Activated CD4-positive, alpha-beta T cell treated with anti-CD3 and anti-CD28 coated beads, Interleukin-2, amount 50 U/mL, for 48 hours (primary cell): ENCODE measurements around the gene CTNNA3.

Experiments used
- DNase-seq, 2 experiments: peaks; one replicate each; pipeline ENCODE4 v3.0.0-alpha.2; 2020

CTNNA3 gene

DNA sequence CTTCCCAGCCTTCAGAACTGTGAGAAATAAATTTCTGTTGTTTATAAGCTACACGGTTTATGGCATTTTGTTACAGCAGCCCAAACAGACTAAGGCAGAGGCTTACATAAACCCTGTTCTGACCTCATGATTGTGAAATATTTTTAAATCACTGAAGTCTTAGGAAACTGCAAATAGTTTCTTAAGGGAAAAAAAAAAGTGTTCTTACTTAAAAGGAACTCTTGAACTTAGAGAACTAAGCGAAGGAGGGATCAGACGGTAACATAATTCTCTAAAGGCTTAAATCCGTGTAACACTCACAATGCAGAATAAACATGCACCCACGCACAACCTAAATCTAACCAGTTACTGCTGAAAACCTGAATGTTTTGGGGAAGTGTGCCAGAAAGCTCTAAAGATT, 1519.2 kb downstream of the CTNNA3 start:
- DNase-seq: no peak

DNA sequence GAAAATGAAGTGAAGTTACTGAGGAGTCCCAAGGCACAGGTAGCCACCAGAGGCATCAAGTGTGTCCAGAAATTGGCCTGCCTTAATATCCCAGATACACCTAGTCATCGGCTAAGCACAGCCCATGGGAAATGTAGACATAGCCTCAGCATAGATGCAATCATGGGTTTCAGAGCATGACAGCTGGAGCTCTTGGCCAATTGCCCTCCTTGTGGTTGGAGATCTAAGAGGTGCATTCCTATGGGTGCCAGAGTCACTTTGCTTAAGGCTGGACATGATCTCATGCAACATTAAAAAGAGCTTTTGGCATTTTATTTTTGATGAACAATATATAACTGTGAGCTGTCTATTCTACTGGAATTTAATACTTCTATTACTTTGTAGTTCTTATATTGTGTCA, 1528.2 kb downstream of the CTNNA3 start:
- no peak for DNase-seq

DNA sequence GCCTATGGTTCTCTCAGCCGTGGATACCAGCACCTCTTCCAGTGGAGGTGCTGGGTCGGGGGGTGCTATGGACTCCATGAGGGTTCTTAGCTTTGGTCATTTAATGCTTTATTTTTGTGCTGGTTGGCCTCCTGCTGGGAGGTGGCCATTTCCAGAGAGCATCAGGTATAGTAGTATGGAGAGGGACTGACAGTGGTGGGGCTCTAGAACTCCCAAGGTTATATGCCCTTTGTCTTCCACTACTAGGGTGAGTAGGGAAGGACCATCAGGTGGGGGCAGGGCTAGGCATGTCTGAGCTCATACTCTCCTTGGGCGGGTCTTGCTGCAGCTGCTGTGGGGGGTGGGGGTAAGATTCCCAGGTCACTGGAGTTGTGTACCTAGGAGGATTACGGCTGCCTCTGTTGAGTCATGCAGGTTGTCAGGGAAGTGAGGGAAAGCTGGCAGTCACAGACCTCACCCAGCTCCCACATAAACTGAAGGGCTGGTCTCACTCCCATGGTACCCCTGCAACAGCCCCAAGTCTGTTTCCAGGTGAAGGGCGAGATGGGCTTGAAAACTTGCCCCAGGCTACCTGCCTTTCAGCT, 1533.3 kb downstream of the CTNNA3 start:
- DNase-seq: no peak

DNA sequence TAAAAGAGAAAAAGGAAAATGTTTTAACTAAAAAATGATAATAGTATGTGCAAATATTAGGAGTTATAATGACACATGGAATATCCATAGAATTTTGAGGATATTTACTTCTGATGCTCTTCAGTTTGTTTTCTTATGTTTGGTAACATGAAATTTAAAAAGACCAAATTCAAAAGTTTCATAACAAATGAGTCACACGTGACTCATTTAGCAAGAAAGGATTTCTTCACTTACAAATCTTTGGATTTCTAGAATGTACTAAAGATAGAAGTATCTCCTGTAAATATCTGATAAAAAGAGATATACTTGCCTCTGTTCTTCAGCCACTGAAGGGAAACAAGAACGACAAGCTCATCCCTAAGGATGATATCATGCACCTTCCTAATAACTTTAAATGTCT, 1544.6 kb downstream of the CTNNA3 start:
- DNase-seq: no peak

DNA sequence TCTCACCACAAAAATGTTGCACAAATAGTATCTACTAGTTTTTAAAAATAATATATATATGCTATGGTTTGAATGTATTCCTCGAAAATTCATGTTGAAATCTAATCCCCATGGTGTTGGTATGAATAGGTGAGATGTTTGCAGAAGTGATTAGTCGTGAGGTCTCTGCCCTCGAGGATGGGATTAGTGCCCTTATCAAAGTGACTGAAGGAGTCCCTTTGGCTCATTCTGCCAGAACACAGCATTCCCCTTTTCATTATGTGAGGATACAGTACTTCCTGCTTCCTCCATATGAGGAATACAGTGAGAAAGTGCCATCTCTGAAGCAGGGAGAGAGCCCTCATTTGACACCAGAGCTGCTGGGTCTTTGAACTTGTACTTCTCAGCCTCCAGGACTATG, 1547.7 kb downstream of the CTNNA3 start:
- DNase-seq: no peak

DNA sequence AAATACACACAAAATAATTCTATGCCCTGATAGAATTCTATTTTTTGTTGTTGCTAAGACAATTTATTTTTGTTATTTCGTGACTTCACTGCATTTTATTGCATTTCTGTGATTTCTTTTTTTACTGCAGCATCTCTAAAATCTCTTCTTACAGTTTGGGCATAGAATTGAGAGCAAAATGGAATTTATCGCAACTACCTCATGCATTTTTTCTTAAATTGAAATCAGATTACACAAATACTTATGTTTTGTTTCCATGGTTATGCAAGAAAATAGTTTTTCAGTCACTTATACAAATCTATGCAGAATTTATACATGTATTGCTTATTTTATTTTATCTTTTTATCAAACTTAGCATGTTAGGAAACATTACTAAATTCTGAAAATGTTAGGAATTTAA, 1552.0 kb downstream of the CTNNA3 start:
- DNase-seq: no peak

DNA sequence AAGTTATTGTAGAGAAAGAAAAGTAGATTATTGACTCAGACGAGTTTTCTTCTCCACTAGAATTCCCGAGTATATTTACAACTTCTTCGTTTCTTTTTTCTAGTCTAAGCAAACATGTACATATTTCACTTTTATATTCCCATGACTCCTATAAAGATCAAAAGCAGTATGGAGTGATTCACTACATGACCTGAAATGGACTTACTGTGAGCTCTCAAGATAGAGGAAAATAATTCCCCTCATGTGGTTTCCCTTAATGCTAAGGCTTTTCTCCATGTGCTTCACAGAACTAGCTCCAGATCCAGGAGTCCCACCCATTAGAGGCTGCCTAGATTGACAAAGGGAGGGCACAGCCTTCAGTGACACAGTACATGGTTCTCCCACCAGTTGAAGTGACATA, 1593.2 kb downstream of the CTNNA3 start:
- no peak for DNase-seq

DNA sequence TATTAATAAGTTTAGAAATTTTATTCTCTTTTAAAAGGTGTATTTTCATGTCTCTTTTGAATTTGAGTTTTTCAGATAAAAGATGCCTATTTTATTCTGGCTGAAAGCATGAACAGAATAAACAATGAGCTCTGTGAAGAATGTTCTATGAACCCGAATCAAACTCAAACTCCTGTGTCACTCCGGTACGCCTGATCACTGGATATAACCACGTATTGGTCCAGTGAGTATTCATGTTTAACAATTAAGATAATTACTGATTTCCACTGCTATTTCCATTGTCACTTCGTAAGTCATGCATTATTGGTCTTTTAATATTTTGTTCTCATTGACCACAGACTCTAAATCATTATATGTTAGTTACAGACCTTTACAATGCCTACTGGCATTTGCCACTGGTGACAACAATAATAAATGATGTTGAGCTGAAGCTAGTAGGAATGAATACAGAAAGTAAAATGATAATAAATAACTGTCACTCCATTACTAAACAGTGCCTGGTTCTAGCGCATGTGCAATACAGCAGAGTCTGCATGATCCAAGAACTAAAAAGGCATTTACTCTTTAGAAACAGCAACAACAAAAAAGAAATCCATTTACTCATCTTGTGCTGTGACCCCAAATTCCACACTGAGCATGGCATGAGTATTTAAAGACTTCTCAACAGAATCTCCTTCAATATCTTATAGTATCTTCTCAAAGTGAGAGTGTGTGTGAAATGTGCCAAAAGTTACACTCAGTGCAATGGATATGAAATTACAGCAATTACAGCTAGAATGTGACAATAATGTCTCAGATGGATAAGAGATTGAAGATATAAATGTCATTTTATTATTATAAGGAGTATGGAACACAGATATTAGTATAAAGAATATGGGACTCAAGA, 1597.2 kb downstream of the CTNNA3 start:
- no peak for DNase-seq

DNA sequence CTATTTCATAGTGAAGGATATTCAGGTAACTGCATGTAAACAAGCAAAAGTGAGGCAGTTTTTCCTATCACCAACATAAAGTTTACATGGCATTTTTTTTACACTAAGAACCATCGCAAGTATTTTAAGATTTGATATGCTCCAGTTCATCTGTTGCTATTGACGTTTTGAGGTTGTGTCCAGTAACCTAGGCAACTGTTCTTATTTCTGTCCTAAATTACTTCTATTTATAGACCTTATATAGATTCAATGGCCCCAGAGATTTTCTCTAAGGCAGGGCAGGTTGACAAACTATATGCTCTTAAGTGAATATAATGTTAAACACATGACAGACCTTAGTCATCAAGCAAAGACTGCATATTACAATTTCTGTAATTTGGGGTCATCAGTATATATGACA, 1600.4 kb downstream of the CTNNA3 start:
- no peak for DNase-seq

DNA sequence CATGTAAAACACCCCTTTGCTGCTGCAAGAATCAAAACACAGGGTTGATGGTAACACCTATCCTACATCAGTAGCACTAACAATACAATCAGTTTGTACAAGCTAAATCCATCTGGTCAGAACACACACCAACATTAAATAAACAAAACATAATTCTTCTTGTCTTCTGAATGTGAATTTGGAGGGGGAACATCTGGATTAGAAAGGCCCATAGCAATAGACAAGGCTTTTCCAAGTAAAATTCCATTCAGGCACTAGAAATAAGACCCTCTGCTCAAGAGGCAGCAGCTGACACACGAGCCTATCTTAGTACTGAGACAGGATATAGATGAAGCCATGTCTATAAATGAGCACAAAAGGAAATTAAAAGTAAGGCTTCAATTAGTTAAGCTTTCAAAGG, 1610.1 kb downstream of the CTNNA3 start:
- no peak for DNase-seq

DNA sequence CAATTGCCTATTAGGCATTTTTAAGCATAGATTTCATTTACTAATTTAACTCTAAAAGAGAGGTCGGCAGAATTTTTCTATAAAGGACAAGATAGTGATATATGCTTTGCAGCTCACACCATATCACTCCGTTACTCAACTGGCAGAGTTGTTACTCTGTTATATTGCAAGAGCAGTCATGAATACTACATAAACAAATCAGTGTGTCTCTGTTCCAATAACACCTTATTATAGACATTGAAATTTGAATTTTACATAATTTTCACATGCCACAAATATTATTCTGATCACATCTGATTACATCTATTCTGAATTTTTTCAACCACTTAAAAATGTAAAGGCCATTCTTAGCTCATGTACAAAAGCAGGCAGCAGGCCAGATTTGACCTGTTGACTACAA, 1624.1 kb downstream of the CTNNA3 start:
- DNase-seq: no peak

DNA sequence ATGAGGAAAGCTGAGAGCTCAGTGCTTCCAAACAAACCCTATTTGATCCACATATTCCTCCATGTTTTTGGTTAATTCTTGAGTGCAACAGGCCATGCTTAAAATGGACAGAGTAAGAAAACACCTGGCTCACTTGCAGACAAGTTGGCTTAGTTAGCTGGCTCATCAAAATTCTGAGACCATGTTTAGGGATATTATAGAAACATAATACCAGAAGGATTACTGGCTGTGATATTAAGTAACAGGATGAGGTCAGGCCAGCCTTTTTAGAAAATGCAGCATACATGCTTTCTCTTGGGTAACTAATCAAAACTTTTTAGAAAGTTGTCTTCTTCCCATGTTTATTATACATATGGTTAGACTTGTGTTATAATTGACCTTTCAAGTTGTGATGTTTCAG, 1637.4 kb downstream of the CTNNA3 start:
- no peak for DNase-seq

DNA sequence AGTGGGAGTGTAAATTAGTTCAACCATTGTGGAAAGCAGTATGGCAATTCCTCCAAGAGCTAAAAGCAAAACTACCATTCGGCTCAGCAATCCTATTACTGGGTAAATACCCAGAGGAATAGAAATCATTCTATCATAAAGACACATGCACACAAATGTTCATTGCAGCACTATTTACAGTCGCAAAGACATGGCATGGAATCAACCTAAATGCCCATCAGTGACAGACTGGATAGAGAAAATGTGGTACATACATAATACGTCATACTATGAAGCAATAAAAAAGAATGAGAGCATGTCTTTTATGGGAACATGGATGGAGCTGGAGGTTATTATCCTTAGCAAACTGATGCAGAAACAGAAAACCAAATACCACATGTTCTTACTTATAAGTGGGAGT, 1646.7 kb downstream of the CTNNA3 start:
- no peak for DNase-seq

DNA sequence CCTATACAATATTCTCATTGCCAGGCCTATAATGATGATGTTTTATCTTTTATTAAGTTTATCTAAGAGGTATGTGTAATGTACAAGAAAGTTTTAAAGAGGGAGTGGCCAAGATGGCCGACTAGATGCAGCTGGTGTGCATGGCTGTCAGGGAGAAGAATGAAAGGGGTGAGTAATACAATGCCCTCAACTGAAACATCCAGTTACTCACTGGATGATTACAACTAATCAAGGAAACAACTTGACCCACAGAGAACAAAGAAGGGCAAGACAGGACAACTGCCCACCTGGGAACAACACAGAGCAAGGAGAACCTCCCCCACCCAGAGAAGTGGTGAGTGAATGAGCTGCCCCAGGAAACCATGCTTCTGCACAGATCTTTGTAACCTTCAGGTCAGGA, 1650.1 kb downstream of the CTNNA3 start:
- no peak for DNase-seq

DNA sequence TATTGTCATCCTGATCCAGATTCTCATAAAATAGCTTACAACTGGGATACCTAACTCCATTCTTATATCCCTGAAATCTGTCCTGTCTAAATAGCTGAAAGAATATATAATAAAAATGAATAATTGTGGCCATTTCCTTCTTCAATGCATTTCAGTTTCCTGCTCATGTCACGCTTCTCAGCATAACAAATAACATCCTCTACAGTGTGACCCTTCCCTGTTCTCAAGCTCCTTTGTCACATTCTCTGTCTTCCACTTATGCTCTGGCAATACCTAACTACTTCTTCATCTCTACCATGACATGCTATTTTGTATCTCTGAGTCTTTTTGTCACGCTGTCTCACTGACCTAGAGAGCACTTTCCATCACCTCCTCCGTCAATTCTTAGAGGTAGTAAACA, 1654.2 kb downstream of the CTNNA3 start:
- DNase-seq: no peak

DNA sequence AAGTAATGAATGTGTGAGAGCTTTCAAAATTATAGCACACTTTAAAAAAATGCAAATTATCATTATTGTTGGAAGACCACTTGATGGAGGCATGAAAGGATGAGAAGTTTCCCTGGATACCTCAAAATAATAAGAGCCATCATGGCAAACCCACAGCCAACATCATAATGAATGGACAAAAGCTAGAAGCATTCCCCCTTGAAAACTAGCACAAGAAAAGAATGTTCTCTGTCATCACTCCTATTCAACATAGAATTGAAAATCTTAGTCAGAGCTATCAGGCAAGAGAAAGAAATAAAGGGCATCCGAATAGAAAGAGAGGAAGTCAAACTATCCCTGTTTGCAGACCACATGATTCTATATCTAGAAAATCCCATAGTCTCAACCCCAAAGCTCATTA, 1657.4 kb downstream of the CTNNA3 start:
- no peak for DNase-seq

DNA sequence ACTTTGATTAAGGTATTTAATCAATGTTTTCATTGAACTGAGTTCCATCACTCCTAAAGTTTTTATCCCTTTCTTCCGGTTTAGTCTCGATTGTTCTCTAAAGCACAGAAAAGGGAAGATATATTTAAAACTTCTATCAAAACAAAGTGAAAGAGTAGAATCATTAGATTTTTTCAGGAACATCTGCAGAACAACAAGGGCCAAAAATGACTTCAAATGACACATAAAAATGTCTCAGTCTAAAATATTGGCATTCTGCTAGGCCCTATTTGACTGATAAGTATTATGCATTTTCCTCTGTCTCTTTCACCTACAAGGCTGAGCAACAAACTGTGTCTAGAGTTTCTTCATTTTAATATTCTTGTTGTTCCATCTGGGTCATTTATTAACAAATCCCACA, 1669.7 kb downstream of the CTNNA3 start:
- DNase-seq: no peak

DNA sequence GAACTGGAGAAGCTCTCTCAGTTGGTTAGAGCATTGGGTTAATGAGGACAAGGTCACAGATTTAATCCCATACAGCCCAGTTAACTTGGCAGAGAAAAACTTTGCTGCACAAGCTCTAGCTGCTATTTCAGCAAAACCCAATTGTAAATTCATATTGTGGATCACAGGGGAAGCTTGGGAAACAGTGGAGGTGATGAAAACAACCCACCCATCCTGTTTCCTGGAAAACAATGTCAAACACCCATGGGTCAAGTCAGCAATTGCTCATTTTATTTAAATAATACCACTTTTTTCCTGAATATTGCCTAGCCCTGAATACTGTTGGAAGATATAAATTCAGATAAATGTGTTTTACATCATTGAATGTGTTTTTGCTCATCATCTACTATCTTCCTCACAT, 1670.8 kb downstream of the CTNNA3 start:
- DNase-seq: no peak

DNA sequence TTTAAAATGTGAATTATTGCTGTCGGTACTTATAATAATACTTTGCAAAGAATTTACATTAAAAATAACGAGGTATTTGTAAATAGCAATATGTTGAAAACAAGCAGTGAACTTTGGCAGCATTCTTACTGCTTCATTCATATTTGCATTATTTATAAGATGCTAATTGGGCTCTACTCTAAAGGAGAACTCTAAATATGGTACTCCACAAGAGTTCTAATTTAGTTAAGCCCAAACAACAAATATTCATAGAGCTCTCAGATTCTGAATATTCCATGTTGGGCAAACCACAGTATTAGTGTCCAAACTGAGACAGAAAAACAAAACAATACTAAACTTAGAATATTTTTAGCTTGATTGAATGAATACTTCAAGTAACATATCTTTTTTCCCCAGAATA, 1674.6 kb downstream of the CTNNA3 start:
- DNase-seq: no peak

DNA sequence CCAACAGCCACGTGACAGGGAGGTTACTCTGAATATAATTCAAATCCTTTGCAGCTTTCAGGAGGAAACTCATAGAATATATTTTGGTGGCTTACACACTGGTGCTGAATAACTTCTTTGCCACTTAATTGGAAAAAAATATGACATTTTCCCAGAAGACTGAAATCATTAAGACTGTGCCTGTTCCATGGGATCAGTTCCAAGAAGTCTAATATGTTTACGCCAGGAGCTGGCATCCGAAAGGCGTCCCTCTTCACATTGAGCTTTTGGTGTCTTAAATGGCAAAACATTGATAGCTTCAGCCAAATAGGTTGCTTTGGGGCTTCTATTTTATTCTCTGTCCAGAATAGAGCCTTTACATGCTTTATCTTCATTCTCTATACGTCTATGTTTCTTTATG, 1687.8 kb downstream of the CTNNA3 start:
- no peak for DNase-seq

DNA sequence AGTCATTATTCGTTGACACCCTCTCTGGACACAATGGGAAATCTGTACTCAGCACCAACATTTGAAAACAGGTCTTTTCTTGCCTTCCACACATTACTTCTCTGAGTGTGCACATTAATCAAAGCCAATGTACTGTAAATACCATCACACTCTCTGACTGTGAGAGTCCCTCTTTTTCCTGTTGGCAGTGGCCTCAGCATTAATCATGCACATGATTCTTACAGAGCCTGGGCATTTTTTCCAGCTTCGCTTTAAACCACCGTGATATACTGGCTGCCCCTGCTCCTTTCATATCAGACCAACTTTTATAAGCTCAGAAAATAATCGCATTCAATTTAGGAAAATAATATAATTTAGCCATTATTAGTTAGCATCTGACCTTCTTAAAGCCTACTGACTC, 1689.6 kb downstream of the CTNNA3 start:
- no peak for DNase-seq

DNA sequence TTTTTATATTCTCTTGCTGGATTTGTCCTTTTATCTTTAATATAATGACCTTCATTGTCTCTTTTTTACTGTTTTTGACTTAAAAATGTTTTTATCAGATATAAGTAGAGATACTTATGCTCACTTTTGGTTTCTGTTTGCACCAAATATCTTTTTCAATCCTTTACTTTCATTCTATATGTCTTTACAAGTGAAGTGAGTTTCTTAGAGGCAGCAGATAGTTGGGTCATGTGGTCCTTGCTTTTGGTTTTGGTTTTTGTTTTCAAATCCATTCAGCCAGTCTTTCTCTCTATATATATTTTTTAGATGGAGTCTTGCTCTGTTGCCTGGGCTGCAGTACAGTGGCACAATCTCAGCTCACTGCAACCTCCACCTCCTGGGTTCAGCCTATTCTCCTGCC, 1702.5 kb downstream of the CTNNA3 start:
- no peak for DNase-seq

DNA sequence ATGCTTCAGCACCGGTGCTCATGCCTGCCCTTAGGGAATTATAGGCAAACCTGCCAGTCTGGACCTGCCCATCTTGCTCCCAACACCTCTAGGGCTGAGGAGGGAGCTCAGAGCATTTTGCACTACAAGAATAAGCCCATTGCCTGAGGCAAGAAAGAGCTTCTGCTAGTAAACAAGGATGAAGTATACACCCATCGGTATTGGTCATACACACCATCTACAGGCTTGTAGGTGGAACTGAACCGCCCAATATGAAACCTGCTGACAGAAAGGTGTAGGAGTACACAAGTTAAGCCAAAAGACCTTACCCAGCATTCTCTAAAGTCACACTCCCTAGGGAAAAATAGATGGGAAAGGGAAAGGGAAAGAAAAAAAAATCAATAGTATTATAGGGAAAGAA, 1727.1 kb downstream of the CTNNA3 start:
- DNase-seq: no peak

DNA sequence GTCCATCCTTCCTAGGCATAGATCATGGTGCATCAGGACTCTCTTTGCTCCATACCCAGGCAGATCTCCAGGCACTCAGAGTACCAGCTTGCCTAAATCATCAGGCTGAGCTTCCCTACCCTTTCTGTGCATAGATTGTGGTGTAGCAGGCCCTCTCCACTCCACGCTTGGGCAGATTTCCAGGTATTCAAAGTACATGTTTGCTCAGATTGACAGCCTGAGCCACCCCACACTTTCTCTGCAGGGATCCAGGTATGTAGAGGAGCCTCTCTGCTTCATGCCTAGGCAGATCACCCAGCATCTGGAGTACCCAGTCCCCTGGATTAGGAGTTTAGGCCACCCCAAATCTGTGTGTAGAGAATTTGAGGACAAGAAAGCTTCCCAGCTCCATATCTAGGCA, 1727.6 kb downstream of the CTNNA3 start:
- no peak for DNase-seq

DNA sequence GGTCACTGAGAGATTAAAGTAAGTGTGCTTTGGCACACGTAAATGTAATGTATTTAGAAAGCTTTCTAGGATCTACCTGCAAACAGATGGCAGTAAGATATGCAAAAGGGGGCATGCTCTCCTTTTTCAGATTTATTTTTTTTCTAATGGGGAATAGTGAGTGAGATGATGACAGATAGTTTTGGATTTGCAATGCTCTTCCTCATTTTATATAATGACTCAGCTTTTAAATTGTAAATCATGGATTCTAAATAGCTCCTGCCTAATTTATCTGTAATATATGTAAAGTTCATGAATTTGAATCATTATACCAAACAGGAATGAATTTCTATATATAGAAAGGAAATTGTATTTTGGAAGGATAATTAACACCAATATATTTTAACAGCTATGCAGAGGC, 1731.8 kb downstream of the CTNNA3 start:
- DNase-seq: no peak
